T-helper 2 cell treated with Interferon-gamma antibody and Interleukin-4, amounts not matched to agents 100 ng/mL and 5 ng/mL, for 36 hours (primary cell): ENCODE measurements around the gene EMILIN2. TPM values are rescaled to one million over a fixed set of nuclear protein-coding genes. Genes with fewer than 3 reads are reported as not detected.
"Not testable (repeated sequence)": the region's sequence is repeated elsewhere in the genome, so short reads cannot be mapped to it uniquely, and the experiment has no call there.

ENCODE experiments used
- intact Hi-C: fragments of 100-400 bp; cut with micrococcal nuclease; formaldehyde crosslinking; loops from one replicate; pipeline ENCODE4 v1.15.1; 2023
- total RNA-seq: library from RNA; stranded (reverse); gene quantifications from 2 replicates; pipeline ENCODE4 v1.2.3, GENCODE V29; 2022

Gene EMILIN2
- total RNA-seq, 1 donor from 2014 or later, result 44.2 TPM

DNA sequence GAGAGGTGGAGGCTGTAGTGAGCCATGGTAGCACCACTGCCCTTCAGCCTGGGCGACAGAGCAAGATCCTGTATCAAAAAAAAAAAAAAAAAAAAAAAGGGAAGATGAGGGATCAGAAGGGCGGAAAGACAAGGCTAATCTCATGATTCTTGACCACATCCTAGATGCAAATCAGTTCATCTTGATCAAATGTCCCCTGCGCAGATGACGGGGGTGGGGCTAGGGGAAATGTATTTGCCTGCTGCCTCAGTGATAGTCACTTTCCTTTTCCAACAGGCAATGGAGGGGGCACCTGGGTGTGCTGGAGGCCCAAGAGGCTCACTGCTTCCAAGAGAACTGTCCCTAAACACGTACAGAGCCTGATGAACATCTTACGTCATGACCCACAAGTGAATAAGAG lies 3.7 kb upstream of the EMILIN2 start:
- intact Hi-C loops, result no loop called here

GRCh38 chr18:2845172-2845571 lies 1.6 kb upstream of the EMILIN2 start:
- intact Hi-C loops, result loop anchor here (5.0 kb wide), 2 partner anchors 188 to 402 kb away; partner anchors contain the start of genes MYL12A and SMCHD1

DNA sequence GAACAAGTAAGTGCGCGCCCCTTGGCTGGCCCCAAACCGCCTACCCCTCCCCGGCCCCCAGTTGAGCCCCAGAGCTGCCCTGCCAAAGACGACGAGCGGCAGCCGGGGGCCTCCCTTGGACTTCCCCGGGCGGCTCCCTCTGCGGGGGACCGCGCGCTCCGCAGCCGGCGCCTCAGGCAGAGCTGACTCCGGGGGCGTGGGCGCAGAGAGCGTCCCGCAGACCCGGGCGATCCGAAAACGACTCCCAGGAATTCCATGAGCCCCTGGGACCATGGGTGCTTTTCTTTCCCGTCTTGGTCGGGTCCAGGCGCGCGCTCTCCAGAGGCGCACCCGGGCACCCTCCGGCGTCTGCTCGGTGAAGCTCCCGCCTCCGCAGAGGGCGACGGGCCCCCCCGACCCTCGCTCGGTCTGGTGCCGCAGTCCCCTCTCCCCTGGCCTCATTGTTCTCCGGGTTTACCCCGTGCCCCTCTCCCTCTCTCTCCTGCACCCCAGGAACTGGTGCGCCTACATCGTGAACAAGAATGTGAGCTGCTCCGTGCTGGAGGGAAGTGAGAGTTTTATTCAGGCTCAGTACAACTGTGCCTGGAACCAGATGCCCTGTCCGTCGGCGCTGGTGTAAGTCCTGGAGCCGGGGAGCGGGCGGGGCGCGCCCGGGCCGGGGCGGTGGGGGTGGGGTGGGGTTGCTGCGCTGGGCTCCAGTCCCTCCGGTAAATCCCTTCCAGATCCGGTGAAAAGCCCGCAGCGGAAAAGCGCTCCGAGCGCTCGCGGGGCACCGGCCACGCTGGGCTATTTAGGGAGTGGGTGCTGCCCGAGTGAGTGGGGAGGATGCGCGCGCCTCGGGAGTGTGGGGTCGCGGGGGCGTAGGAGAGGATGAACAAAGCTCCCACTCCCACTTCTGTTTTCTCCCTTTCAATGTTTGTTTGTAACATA lies 776 bp downstream of the EMILIN2 start:
- intact Hi-C loops, result loop anchor here (2.0 to 5.0 kb wide), 5 partner anchors 35 to 400 kb away; partner anchors contain the start of genes MYL12A and SMCHD1

GRCh38 chr18:2848247-2849246 lies 1.7 kb downstream of the EMILIN2 start:
- intact Hi-C loops, result loop anchor here (5.0 kb wide), 2 partner anchors 191 to 399 kb away; partner anchors contain the start of genes MYL12A and SMCHD1

DNA sequence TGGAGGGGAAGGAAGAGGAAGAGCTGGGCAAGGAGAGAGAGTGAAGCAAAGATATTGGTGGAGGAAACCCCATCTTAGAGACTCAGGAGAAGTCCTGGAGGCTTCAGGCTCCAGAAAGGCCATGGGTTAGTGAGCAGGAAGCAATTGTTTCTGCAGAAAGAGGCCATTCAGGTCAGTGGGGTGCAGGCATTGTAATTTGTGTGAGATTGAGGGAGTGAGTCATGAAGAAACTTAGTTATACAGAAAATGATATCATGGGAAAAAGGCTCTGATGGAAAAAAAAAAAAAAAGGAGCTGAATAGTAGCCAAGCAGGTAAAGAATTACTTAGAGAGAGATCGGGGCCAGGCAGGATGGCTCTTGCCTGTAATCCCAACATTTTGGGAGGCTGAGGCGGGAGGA lies 4.0 kb downstream of the EMILIN2 start:
- intact Hi-C loops, result no loop called here

GRCh38 chr18:2851771-2852170 lies 5.0 kb downstream of the EMILIN2 start:
- intact Hi-C loops, result no loop called here

GRCh38 chr18:2852460-2852859 lies 5.7 kb downstream of the EMILIN2 start:
- intact Hi-C loops, result not testable (repeated sequence)

GRCh38 chr18:2853173-2853925 lies 6.5 kb downstream of the EMILIN2 start:
- intact Hi-C loops, result no loop called here

GRCh38 chr18:2853926-2854664 lies 7.3 kb downstream of the EMILIN2 start:
- intact Hi-C loops, result no loop called here

DNA sequence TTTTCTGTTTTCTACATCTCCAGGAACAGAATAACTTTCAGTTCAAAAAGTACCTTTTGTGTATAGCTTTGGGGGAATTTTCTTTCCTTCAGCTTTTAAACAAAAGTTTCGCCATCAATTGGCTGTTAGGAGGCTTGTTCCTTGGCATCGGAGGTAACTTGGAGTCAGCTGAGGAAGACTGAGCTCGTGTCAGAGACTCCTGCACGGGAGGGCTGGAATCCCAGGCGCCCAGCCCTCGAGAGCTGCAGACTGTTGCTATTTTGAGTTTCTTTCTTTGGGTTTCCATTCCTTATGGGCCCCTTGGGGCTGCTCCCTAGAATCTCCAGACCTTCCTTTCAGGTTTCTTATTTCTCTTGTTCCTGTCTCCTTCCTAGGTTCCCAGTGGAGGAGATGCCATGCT lies 8.1 kb downstream of the EMILIN2 start:
- intact Hi-C loops, result no loop called here

- intact Hi-C loops, result no loop called here
These were observed 8.9 kb downstream of the EMILIN2 start for GRCh38 chr18:2855560-2856350.

- intact Hi-C loops, result no loop called here
These were observed 9.9 kb downstream of the EMILIN2 start for GRCh38 chr18:2856547-2857170.

GRCh38 chr18:2857491-2858131 lies 10.8 kb downstream of the EMILIN2 start:
- intact Hi-C loops, result no loop called here

DNA sequence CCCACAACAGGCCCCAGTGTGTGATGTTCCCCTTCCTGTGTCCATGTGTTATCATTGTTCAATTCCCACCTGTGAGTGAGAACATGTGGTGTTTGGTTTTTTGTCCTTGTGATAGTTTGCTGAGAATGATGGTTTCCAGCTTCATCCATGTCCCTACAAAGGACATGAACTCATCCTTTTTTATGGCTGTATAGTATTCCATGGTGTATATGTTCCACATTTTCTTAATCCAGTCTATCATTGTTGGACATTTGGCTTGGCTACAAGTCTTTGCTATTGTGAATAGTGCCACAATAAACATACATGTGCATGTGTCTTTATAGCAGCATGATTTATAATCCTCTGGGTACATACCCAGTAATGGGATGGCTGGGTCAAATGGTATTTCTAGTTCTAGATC lies 13.6 kb downstream of the EMILIN2 start:
- intact Hi-C loops, result not testable (repeated sequence)

DNA sequence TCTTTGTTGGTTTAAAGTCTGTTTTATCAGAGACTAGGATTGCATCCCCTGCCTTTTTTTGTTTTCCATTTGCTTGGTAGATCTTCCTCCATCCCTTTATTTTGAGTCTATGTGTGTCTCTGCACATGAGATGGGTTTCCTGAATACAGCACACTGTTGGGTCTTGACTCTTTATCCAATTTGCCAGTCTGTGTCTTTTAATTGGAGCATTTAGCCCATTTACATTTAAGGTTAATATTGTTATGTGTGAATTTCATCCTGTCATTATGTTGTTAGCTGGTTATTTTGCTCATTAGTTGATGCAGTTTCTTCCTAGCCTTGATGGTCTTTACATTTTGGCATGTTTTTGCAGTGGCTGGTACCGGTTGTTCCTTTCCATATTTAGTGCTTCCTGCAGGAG lies 17.2 kb downstream of the EMILIN2 start:
- intact Hi-C loops, result not testable (repeated sequence)

GRCh38 chr18:2866465-2866864 lies 19.7 kb downstream of the EMILIN2 start:
- intact Hi-C loops, result not testable (repeated sequence)

DNA sequence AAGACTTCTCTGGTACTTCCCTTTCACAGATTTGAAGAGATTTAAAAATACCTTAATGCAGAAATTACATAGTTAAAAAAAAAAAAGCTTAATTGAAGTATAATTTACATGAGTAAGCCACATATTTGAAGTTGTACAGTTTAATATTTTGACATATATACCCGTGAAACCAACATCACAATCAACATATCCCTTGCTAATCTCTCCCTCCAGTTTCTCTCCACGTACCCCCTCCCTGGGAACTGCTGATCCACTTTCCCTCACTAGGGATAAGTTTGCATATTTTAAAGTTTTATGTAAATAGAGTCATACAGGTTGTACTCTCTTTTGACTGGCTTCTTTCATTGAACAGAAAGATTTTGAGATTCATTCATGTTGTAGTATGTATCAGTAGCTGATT lies 22.4 kb downstream of the EMILIN2 start:
- intact Hi-C loops, result no loop called here

DNA sequence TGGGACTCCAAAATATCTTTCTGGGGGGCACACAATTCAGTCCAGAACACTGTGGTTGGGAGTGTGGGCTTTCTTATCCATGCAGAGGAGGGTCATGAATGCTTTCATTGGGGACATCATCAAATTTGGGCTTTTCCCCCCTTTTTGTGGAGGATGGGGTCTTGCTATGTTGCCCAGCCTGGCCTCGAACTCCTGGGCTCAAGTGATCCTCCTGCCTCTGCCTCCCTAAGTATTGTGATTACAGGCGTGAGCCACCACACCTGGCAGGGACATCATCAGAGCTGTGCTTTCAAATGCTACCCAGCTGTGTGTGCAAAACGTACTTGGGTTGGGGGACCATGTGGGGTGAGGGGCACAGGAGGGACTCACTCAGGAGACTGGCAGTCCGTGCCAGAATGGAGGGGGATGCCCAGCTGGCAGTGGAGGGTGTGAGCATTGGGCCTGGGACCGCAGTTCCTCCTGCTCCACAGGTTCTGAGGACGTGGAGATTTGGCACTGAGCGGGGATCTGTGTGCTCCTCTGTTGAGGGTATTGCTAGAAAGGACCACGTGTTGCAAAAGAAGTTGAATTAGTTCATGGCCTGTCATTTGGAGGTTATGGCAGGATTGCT lies 24.4 kb downstream of the EMILIN2 start:
- intact Hi-C loops, result no loop called here
